Small intestine (tissue), 7 donors: ENCODE data around the gene VWF. TPM values are rescaled to one million over a fixed set of nuclear protein-coding genes. Genes with fewer than 3 reads are reported as not detected.
"Not testable (repeated sequence)": the region's sequence is repeated elsewhere in the genome, so short reads cannot be mapped to it uniquely, and the experiment has no call there.

ENCODE experiments used
- DNase-seq, 2 donors: peaks; one replicate each; pipeline versions ENCODE4 v3.0.0 to v3.0.0-alpha.2; 2013
- FAIRE-seq: peaks from 2 replicates; lab custom pipeline; 2012; peaks lifted over from hg19 to GRCh38; lab: Jason Lieb, UNC
- H3K27ac ChIP-seq, 3 donors: one replicate each; pipeline ENCODE4 v1.5.1; 2013; ENCODE audit warnings: low read length in 2 of 3, mild to moderate bottlenecking in 2 of 3, control low read depth in 1 of 3, inconsistent platforms in 1 of 3, low read depth in 1 of 3, moderate library complexity in 1 of 3
- H3K27me3 ChIP-seq, 3 donors: one replicate each; pipeline ENCODE4 v1.6.1; 2013; ENCODE audit warnings: low read length in 3 of 3, inconsistent platforms in 1 of 3; ENCODE audit not compliant: control insufficient read depth in 3 of 3, insufficient read depth in 3 of 3
- H3K36me3 ChIP-seq, 3 donors: one replicate each; pipeline ENCODE4 v1.6.1; 2013; ENCODE audit warnings: low read length in 3 of 3, inconsistent platforms in 1 of 3, low read depth in 1 of 3, mild to moderate bottlenecking in 1 of 3, moderate library complexity in 1 of 3; ENCODE audit not compliant: control insufficient read depth in 3 of 3, insufficient read depth in 2 of 3
- H3K4me1 ChIP-seq, 3 donors: one replicate each; pipeline ENCODE4 v1.6.1; 2013; ENCODE audit warnings: low read length in 2 of 3, inconsistent platforms in 1 of 3, low read depth in 1 of 3, mild to moderate bottlenecking in 1 of 3, moderate library complexity in 1 of 3; ENCODE audit not compliant: control insufficient read depth in 3 of 3, insufficient read depth in 2 of 3
- H3K4me3 ChIP-seq, 3 donors: one replicate each; pipeline ENCODE4 v1.5.1; 2013; ENCODE audit warnings: low read length in 3 of 3, control low read depth in 1 of 3, inconsistent platforms in 1 of 3, low read depth in 1 of 3, mild to moderate bottlenecking in 1 of 3, moderate library complexity in 1 of 3
- H3K9me3 ChIP-seq, 2 donors: one replicate each; pipeline ENCODE4 v1.6.1; 2013; ENCODE audit warnings: low read depth in 1 of 2, low read length in 1 of 2; ENCODE audit not compliant: control insufficient read depth in 2 of 2, insufficient read depth in 1 of 2
- WGBS, 3 donors: extraction: QIAGEN DNeasy Blood & Tissue Kit; methylation state at CpG; one replicate each; pipeline ENCODE4 v1.1.7; 2013; 5-methylcytosine and 5-hydroxymethylcytosine counted together
- polyA plus RNA-seq, 4 donors: library from polyadenylated mRNA; stranded (reverse) in 3 of 4; unstranded in 1 of 4; fragments of 200-250 nt in 3 of 4; fragments of 120-200 nt in 1 of 4; gene quantifications; one replicate each; pipeline versions ENCODE4 v1.2.1 to v1.2.3, GENCODE V29; 2013
- donor health status: healthy with polysubstance abuse.
- donor health status: control.
- donor health status: control.
- donor health status: Bipolar disorder and iron deficiency.
- donor health status: healthy.

VWF gene
- polyA plus RNA-seq, 4 donors = 2.2 to 82.9 (median 6.1) TPM

DNA sequence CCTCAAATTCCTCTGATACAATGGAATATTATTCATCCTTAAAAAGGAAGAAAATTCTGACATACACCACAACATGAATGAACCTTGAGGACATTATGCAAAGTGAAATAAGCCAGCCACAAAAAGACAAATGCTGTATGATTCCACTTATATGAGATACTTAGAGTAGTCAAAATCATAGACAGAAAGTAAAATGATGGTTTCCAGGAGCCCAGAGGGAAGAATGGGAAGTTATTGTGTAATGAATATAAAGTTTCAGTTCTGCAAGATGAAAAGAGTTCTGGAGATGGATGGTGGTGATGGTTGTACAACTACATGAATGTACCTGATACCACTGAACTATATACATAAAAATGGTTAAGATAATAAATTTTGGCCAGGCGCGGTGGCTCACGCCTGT lies 18.3 kb downstream of the VWF start:
- no peaks in the 10 kb centered on the region for H3K9me3 ChIP-seq
- H3K4me3 ChIP-seq = no peak overlapping the region
- no peaks in the 10 kb centered on the region for H3K27me3 ChIP-seq
- WGBS, 3 donors = 89 to 97% (median 94%) methylated on average over 3 of the region's 3 CpGs
- H3K27ac ChIP-seq = no peak overlapping the region
- no peaks in the 10 kb centered on the region for H3K4me1 ChIP-seq
- H3K36me3 ChIP-seq = no peaks in the 10 kb centered on the region
- FAIRE-seq (no peak), DNase-seq (no peak)

DNA sequence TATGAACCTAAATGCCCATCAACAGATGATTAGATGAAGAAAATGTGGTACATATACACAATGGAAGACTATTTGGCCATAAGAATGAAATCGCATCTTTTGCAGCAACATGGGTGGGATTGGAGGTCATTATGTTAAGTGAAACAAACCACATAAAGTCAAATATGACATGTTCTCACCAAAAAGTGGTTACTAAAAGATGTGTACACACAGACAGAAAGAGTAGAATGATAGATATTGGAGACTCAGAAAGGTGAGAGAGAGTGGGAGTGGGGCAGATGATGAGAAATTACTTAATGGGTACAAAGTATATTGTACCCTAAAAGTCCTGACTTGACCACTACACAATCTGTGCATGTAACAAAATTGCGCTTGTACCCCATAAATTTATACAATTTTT lies 19.6 kb downstream of the VWF start:
- FAIRE-seq (no peak), DNase-seq (no peak)
- WGBS, 3 donors = 87 to 92% (median 88%) methylated on average over 2 of the region's 2 CpGs
- H3K27me3 ChIP-seq = no peaks in the 10 kb centered on the region
- no peaks in the 10 kb centered on the region for H3K4me1 ChIP-seq
- H3K27ac ChIP-seq = no peak overlapping the region
- H3K36me3 ChIP-seq = no peaks in the 10 kb centered on the region
- no peak overlapping the region for H3K4me3 ChIP-seq
- H3K9me3 ChIP-seq = no peaks in the 10 kb centered on the region

DNA sequence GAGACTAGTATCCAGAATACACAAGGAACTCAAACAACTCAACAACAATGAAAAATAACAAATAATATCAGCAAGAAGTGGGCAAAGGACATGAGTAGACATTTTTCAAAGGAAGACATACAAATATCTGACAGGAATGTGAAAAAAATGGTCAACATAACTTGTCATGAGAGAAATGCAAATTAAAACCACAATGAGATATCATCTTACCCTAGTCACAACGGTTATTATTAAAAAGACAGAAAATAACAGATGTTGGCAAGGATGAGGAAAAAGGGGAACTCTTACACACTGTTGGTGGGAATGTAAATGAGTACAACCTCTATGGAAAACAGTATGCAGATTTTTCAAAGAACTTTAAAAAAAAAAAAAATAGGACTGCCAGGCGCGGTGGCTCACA lies 20.4 kb downstream of the VWF start:
- WGBS, 3 donors = 73 to 88% (median 88%) methylated on average over 3 of the region's 3 CpGs
- no peak for FAIRE-seq

DNA sequence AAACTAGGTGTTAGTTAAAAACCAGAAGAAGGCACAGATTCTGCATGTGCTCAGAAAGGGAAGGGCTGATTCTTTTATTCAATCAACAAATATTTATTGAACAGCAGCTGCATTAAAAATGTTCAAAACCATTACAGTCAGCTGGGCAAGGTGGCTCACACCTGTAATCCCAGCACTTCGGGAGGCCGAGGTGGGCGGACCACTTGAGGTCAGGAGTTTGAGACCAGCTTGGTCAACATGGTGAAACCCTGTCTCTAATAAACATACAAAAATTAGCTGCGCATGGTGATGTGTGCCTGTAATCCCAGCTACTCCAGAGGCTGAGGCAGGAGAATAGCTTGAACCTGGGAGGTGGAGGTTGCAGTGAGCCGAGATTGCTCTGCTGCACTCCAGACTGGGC lies 22.4 kb downstream of the VWF start:
- not testable (repeated sequence) for FAIRE-seq, H3K27me3 ChIP-seq, H3K27ac ChIP-seq, H3K4me1 ChIP-seq, DNase-seq, H3K4me3 ChIP-seq, H3K9me3 ChIP-seq, H3K36me3 ChIP-seq
- WGBS, 3 donors = 95 to 98% (median 97%) methylated on average over 5 of the region's 5 CpGs

More for the DNA sequence above, 20.4 kb downstream of the VWF start:
- Histone ChIP-seq H3K9me3 (no peaks in the 10 kb centered on the region), H3K27ac (no peak overlapping the region), H3K27me3 (no peaks in the 10 kb centered on the region), H3K4me1 (no peaks in the 10 kb centered on the region), H3K36me3 (no peaks in the 10 kb centered on the region), H3K4me3 (no peak overlapping the region)
- DNase-seq = no peak

DNA sequence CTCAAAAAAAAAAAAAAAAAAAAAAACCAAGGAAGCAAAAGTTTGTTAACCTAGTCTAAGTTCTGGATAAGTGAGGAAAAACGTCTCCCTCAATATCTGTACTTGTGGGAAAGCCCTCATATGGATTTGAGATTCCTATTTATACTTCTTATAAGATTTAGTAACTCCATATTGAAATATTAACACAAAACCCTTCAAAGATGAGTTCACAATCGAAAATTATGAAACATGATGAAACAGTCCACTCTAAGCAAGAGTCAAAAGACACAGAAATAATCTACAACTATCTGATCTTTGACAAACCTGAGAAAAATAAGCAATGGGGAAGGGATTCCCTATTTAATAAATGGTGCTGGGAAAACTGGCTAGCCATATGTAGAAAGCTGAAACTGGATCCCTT lies 25.2 kb downstream of the VWF start:
- peaks cover 0 to 6% of the 10 kb centered on the region in 2 donors for H3K9me3 ChIP-seq
- H3K27ac ChIP-seq = no peak overlapping the region
- WGBS, 3 donors = 55 to 62% (median 57%) methylated on average over 2 of the region's 2 CpGs
- H3K4me1 ChIP-seq = no peaks in the 10 kb centered on the region
- H3K36me3 ChIP-seq = no peaks in the 10 kb centered on the region
- no peak overlapping the region for H3K4me3 ChIP-seq
- FAIRE-seq (no peak), DNase-seq (no peak)
- no peaks in the 10 kb centered on the region for H3K27me3 ChIP-seq

DNA sequence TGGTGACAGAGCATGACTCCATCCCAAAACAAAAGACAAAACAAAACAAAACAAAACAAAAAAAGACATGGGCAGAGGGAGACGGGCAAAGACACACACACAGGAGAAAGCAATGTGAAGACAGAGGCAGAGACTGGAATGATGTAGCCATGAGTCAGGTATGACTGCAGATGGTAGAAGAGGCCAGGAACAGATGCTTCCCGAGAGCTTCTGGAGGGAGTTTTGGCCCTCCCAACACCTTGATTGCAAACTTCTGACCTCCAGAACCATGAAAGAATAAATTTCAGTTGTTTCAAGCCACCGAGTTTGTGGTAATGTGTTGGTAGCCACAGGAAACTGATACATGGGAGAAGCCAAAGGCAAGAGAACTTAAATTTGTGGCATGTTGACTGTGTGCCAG lies 27.1 kb downstream of the VWF start:
- WGBS, 3 donors = 70 to 75% (median 75%) methylated on average over 3 of the region's 3 CpGs
- FAIRE-seq (no peak), DNase-seq (no peak)
- Histone ChIP-seq H3K36me3 (no peaks in the 10 kb centered on the region), H3K27ac (no peak overlapping the region), H3K4me3 (no peak overlapping the region), H3K9me3 (peaks cover 0 to 11% of the 10 kb centered on the region in 2 donors), H3K4me1 (peaks cover 0 to 13% (median 2%) of the 10 kb centered on the region in 3 donors), H3K27me3 (no peaks in the 10 kb centered on the region)

DNA sequence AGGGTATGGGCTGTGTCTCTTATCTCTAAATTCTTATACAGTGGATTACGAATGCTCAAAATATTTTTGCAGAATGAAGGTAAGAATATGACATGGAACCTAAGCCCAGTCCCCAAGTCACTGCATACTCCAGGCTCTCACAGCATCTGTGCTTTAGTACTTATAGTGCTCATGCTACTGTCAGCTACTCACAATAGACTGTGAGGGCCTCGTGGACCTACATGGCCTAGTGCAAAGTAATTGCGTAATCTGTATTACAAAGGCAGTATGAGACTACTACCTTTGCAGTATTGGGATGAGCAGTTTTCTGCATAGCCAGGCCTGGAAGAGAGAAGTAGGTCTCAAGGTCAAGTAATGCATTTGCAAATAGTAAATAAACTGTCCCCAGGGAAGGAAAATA lies 27.9 kb downstream of the VWF start:
- no peaks in the 10 kb centered on the region for H3K36me3 ChIP-seq
- peaks cover 0 to 13% (median 2%) of the 10 kb centered on the region in 3 donors for H3K4me1 ChIP-seq
- no peaks in the 10 kb centered on the region for H3K27me3 ChIP-seq
- H3K4me3 ChIP-seq = no peak overlapping the region
- FAIRE-seq = no peak
- no peak overlapping the region for H3K27ac ChIP-seq
- H3K9me3 ChIP-seq = peaks cover 0 to 11% of the 10 kb centered on the region in 2 donors
- DNase-seq = no peak
- 67 to 79% (median 70%) methylated on average over 3 of the region's 3 CpGs for WGBS, 3 donors

DNA sequence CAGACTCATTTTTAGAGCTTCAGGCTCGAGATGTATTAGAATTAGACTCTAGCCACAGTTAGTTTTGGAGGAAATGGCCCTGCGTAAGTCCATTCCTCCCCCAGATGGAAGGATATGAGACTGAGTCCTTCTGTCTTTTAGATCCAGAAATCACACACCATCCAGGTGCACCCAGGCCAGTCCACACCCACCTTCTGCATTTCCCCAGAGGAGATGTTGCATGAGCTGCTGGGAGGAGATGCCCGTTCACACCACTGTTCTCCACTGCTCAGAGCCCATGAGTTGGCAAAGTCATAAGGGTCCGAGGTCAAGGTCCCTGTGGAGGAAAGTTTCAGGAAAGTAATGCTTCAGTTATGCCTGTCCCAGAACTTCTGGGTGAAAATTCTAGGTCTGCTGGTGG lies 29.2 kb downstream of the VWF start:
- no peaks in the 10 kb centered on the region for H3K36me3 ChIP-seq
- H3K27ac ChIP-seq = no peak overlapping the region
- peaks cover 0 to 11% of the 10 kb centered on the region in 2 donors for H3K9me3 ChIP-seq
- no peak for FAIRE-seq
- H3K27me3 ChIP-seq = no peaks in the 10 kb centered on the region
- H3K4me3 ChIP-seq = no peak overlapping the region
- H3K4me1 ChIP-seq = peaks cover 0 to 21% (median 2%) of the 10 kb centered on the region in 3 donors
- no peak for DNase-seq
- WGBS, 3 donors = 77 to 87% (median 79%) methylated on average over 4 of the region's 4 CpGs

DNA sequence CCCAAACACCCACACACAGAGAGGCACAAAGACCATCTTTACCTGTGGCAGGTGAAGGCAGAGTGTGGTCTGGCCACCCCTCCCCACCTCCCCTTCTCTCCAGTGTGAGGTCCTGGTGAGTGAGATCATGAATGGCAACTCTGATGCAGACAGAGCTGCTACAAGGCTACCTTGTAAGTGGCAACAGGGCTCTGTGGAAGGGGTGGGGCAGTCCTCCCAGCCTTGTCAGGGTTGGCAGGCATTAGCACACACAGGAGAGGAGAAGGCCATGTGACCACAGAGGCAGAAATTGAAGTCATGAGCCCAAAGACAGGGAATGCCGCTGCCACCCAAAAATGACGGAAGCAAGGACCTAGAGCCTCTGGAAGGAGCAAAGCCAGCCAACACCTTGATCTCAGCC lies 30.7 kb downstream of the VWF start:
- peaks cover 0 to 32% (median 4%) of the 10 kb centered on the region in 3 donors for H3K4me1 ChIP-seq
- no peak for FAIRE-seq
- no peak overlapping the region for H3K4me3 ChIP-seq
- 92 to 93% (median 92%) methylated on average over 2 of the region's 2 CpGs for WGBS, 3 donors
- peak in 1 of 2 donors; percentile 35 for DNase-seq
- H3K27ac ChIP-seq = peak overlapping the region in 1 of 3 donors; percentile 74
- no peaks in the 10 kb centered on the region for H3K27me3 ChIP-seq
- H3K36me3 ChIP-seq = no peaks in the 10 kb centered on the region
- H3K9me3 ChIP-seq = peaks cover 0 to 9% of the 10 kb centered on the region in 2 donors
